HL-60/S4 (cell line): ENCODE data around the gene SMAD3.

Experiments used
- in situ Hi-C: fragments of 300-500 bp; cut with MboI; formaldehyde crosslinking; loops from 2 replicates; pipeline ENCODE4 v1.14.3; 2022; ENCODE audit warnings: low sequenced_read_pairs

Gene SMAD3

GRCh38 chr15:67216859-67217258 is 151.5 kb downstream of the SMAD3 start:
- in situ Hi-C loops: no loop called here

DNA sequence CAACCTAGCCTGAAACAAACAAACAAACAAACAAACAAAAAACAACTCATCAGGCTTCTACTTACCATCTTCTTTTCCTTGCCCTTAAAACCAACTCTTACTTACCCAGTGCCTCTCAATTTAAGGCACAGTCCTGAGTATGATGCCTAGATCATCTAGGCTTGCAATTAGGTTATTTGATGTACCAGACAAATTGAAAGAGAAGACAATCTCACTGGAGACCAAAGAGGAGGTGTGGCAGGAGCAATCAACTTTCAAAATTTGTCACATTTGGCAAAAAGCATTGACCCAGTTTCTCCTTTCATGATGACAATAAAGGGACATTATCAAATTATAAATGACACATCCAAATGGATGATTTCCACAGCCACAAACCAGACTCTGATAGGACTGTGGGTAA is 153.0 kb downstream of the SMAD3 start:
- in situ Hi-C loops: no loop called here

DNA sequence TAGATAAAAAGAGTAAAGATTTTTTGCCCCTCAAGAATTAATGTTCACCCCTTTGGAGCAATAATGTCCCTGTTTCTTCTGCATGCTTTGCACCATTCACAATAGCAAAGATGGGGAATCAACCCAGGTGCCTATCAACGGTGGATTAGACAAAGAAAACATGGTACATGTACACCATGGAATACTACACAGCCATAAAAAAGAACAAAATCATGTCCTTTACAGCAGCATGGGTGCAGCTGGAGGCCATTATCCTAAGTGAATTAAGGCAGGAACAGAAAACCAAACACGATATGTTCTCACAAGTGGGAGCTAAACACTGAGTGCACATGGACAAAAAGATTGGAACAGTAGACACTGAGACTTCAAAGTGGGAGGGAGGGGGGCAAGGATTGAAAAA is 153.9 kb downstream of the SMAD3 start:
- in situ Hi-C loops: no loop called here

GRCh38 chr15:67224889-67225288 is 159.5 kb downstream of the SMAD3 start:
- in situ Hi-C loops: no loop called here

- in situ Hi-C loops: no loop called here
Observed at GRCh38 chr15:67225336-67225735, 159.9 kb downstream of the SMAD3 start.

- in situ Hi-C loops: no loop called here
Observed at GRCh38 chr15:67227431-67227830, 162.0 kb downstream of the SMAD3 start.

DNA sequence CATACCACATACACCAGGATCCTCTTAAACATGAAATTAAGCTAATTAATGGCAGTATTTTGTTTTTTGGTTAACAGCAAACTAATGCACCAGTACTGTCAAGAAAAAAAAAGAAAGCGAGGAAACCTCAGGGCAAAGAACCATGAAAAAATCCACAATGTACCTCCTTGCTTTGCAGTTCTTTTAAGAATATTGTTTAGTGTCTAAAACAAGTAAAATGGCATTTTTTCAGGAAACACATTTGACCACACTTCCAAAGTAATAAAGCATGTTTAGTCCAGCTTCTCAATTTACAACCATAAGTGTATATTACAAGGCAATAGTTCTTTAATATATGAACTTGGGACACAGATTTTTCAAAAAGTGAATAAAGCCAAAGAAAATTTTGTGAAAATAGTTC is 162.4 kb downstream of the SMAD3 start:
- in situ Hi-C loops: no loop called here

DNA sequence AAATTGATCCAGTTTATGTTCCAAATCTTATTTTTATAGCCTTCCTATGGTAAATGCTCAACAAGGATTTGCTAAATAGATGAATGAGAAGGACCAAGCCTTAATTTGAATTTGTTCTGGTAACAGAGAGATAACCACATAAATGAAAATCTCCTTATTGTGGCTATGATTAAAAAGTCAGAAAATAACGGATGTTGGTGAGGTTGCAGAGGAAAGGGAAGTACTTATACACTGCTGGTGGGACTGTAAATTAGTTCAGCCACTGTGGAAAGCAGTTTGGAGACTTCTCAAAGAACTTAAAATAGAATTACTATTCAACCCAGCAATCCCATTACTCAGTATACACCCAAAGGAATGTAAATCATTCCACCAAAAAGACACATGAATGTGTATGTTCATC is 162.9 kb downstream of the SMAD3 start:
- in situ Hi-C loops: no loop called here

DNA sequence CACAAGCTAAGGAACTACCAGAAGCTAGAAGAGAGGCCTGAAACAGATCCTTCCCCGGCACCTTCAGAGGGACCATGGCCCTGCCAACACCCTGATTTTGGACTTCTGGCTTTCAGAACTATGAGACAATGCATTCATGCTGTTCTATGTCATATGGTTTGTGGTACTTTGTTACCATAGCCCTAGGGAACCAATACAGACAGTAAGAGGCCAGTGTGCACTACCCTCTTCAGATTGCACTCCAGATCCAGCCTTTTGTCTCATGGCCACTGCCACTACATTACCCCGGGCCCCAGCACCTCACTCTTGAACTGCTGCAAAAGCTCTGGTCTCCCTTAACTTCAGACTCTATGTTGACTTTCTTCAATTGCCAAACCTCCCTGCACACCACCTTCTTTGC is 165.1 kb downstream of the SMAD3 start:
- in situ Hi-C loops: no loop called here

GRCh38 chr15:67232591-67232990 is 167.2 kb downstream of the SMAD3 start:
- in situ Hi-C loops: no loop called here

- in situ Hi-C loops: no loop called here
Observed at GRCh38 chr15:67240235-67241131, 175.1 kb downstream of the SMAD3 start.

GRCh38 chr15:67241132-67241855 is 175.9 kb downstream of the SMAD3 start:
- in situ Hi-C loops: no loop called here

DNA sequence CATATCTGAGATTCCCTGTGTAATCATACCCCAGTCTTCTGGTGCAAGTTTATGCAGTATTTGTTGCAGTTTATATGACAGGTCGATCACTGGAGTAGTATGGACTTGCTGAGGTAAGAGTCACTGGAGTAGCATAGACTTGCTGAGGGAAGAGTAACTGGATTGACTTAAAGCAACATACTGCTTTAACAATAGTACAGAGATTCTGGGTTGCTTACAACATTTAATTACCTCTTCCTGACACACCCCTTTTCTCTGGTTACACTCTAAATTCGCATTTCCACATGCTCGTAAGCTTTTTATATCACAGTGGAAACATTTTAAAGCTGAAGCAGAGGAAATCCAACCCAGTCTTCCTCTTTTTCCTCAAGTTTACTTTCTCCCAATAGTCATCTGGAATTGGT is 177.3 kb downstream of the SMAD3 start:
- in situ Hi-C loops: no loop called here
